Activated CD8-positive, alpha-beta memory T cell treated with anti-CD3 and anti-CD28 coated beads, Interleukin-2, amount 50 U/mL, for 24 hours (primary cell): ENCODE data around the gene KAZN.

Experiments used
- DNase-seq: peaks from one replicate; pipeline ENCODE4 v3.0.0-alpha.2; 2020; ENCODE audit errors: extremely low read depth

Gene KAZN

GRCh38 chr1:14912839-14913481 lies 314.5 kb downstream of the KAZN start:
- DNase-seq: no peak

- DNase-seq: no peak
Measured at GRCh38 chr1:14913482-14914177, 315.1 kb downstream of the KAZN start.

- DNase-seq: no peak
Measured at GRCh38 chr1:14914351-14914988, 316.0 kb downstream of the KAZN start.

GRCh38 chr1:14915356-14916054 lies 317.0 kb downstream of the KAZN start:
- DNase-seq: peak; percentile 3

GRCh38 chr1:14919289-14919688 lies 320.8 kb downstream of the KAZN start:
- DNase-seq: no peak

- no peak for DNase-seq
Measured at GRCh38 chr1:14919751-14920150, 321.3 kb downstream of the KAZN start.

GRCh38 chr1:14921057-14921456 lies 322.6 kb downstream of the KAZN start:
- no peak for DNase-seq

GRCh38 chr1:14922942-14923726 lies 324.6 kb downstream of the KAZN start:
- no peak for DNase-seq

GRCh38 chr1:14923727-14924452 lies 325.4 kb downstream of the KAZN start:
- no peak for DNase-seq

GRCh38 chr1:14924455-14925331 lies 326.2 kb downstream of the KAZN start:
- no peak for DNase-seq

- DNase-seq: no peak
Measured at GRCh38 chr1:14925336-14926136, 327.1 kb downstream of the KAZN start.

GRCh38 chr1:14926229-14926628 lies 327.7 kb downstream of the KAZN start:
- DNase-seq: no peak

- DNase-seq: no peak
Measured at GRCh38 chr1:14926818-14927575, 328.5 kb downstream of the KAZN start.

- no peak for DNase-seq
Measured at GRCh38 chr1:14928412-14928811, 329.9 kb downstream of the KAZN start.

GRCh38 chr1:14928886-14929546 lies 330.5 kb downstream of the KAZN start:
- no peak for DNase-seq

GRCh38 chr1:14929547-14930246 lies 331.2 kb downstream of the KAZN start:
- DNase-seq: no peak

GRCh38 chr1:14930247-14930965 lies 331.9 kb downstream of the KAZN start:
- no peak for DNase-seq
